ENCODE results near the gene WNT9B. TPM values are rescaled to one million over a fixed set of nuclear protein-coding genes. Genes with fewer than 3 reads are reported as not detected.

Gene WNT9B
- total and polyA plus RNA-seq, 9 of the 15 experiments (the other 6 are each of a cell fraction or from before 2014, with no cell fraction given): not detected

GRCh38 chr17:46898860-46899259, 47.5 kb downstream of the WNT9B start:
- no peak overlapping the region for H3K9ac ChIP-seq (ENCODE audit: insufficient read depth in 1 of 2, low read depth in 2 of 2, low read length in 2 of 2)
- ChIA-PET CTCF (ENCODE audit: low intra/inter-chr PET ratio) (no interaction called here), POLR2A (no interaction called here)
- H3K27me3 ChIP-seq (ENCODE audit: control insufficient read depth in 2 of 2, insufficient read depth in 2 of 2, low read length in 2 of 2): peaks cover 24 to 43% of the 10 kb centered on the region in 2 experiments
- intact Hi-C loops (cut with micrococcal nuclease): no loop called here
- H3K4me2 ChIP-seq (ENCODE audit: insufficient read depth, low read length): no peak overlapping the region
- TF ChIP-seq ZNF146 (CRISPR knock-in tag; IDR thresholded peaks at IDR 0.05; ENCODE audit: unreplicated experiment) (peak; percentile 37), ZNF212 (CRISPR knock-in tag; IDR thresholded peaks at IDR 0.05) (no peak), TAF1 (IDR thresholded peaks at IDR 0.05; ENCODE audit: control insufficient read depth, extremely low read depth, insufficient read depth, low read length, severe bottlenecking) (no peak), ARNT (IDR thresholded peaks at IDR 0.05) (no peak), PYGO2 (tag; IDR thresholded peaks at IDR 0.05) (no peak), BCOR (IDR thresholded peaks at IDR 0.05) (peak; percentile 33; the same call in 1 of the 2 replicates), RBFOX2 (IDR thresholded peaks at IDR 0.05; ENCODE audit: low read depth, low read length) (no peak), NFIX (CRISPR knock-in tag; IDR thresholded peaks at IDR 0.05; ENCODE audit: low read depth) (no peak), HOXB6 (CRISPR knock-in tag; IDR thresholded peaks at IDR 0.05; ENCODE audit: borderline replicate concordance) (no peak), TEAD1 (CRISPR knock-in tag; IDR thresholded peaks at IDR 0.05) (no peak), BRF1 (IDR thresholded peaks at IDR 0.05; ENCODE audit: borderline replicate concordance, extremely low read depth, insufficient read length) (no peak), ZNF134 (CRISPR knock-in tag; conservative IDR thresholded peaks at IDR 0.05) (no peak), ZNF644 (tag; IDR thresholded peaks at IDR 0.05; ENCODE audit: low read depth) (no peak)
- in situ Hi-C loops (cut with MboI): no loop called here
- no peak overlapping the region for H2AFZ ChIP-seq (ENCODE audit: low read depth, low read length)
- WGBS (ENCODE audit: insufficient coverage, low coverage, missing lambda C conversion rate): 5% methylated on average over 5 of the region's 5 CpGs
- H3K27ac ChIP-seq (ENCODE audit: extremely low read depth, low read depth, low read length): no peak overlapping the region
- no peak for FAIRE-seq
- no TSS peak for BruUV-seq (replicated peaks)
- ATAC-seq: no peak
- H3K4me3 ChIP-seq: no peak overlapping the region
- H4K20me1 ChIP-seq (replicated peaks; ENCODE audit: control insufficient read depth, insufficient read depth, low read length): no peaks in the 10 kb centered on the region; the same call in 1 of the 2 replicates
- no peak for DNase-seq (ENCODE audit: extremely low read depth in 1 of 4, low spot score in 3 of 4)
- no peaks in the 10 kb centered on the region for H3K79me2 ChIP-seq (ENCODE audit: control insufficient read depth, insufficient read depth, low read length)
- H3K9me3 ChIP-seq (replicated peaks; ENCODE audit: control insufficient read depth, insufficient read depth, low read depth, low read length): peaks cover 4% of the 10 kb centered on the region; the same call in 1 of the 2 replicates
- H3K36me3 ChIP-seq (ENCODE audit: control insufficient read depth, insufficient read depth, low read length): no peaks in the 10 kb centered on the region
- peaks cover 2% of the 10 kb centered on the region for H3K9me1 ChIP-seq (ENCODE audit: control insufficient read depth, insufficient read depth, low read length)
- peaks cover 0 to 16% of the 10 kb centered on the region in 2 experiments; a peak in 4 of 5 replicates for H3K4me1 ChIP-seq (replicated peaks in 1 of 2; ENCODE audit: control insufficient read depth in 2 of 2, insufficient read depth in 2 of 2, low read length in 2 of 2)

All from K562 (cell line).